Stimulated activated naive CD4-positive, alpha-beta T cell (primary cell): ENCODE results near the gene CNTNAP2.

Experiments used
- DNase-seq, 6 experiments: peaks; one replicate each; lab custom pipeline; 2025; lab: John Stamatoyannopoulos, UW

CNTNAP2 gene

DNA sequence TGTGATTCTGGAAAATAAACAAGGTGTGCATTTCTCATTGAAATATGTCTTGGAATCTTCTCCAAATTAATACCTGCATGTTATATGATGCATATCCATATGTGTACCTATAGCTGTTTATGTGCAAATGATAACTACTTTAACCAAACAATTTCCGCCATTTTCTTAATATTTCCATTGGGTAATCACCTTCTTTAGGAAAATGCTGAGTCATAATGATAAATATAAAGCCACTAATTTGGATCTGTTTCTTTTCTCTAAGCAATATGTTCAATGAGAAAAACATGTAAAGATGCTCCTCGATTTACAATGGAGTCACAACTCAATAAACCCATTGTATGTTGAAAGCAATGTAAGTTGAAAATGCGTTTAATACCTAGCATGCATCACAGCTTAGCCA is 574.4 kb downstream of the CNTNAP2 start:
- DNase-seq: no peak

GRCh38 chr7:146698995-146699610 is 582.5 kb downstream of the CNTNAP2 start:
- no peak for DNase-seq

- no peak for DNase-seq
Observed at GRCh38 chr7:146700015-146700560, 583.5 kb downstream of the CNTNAP2 start.

GRCh38 chr7:146701166-146701565 is 584.6 kb downstream of the CNTNAP2 start:
- no peak for DNase-seq

GRCh38 chr7:146702898-146703297 is 586.3 kb downstream of the CNTNAP2 start:
- no peak for DNase-seq

- no peak for DNase-seq
Observed at GRCh38 chr7:146709451-146710027, 592.9 kb downstream of the CNTNAP2 start.

- no peak for DNase-seq
Observed at GRCh38 chr7:146713205-146713604, 596.6 kb downstream of the CNTNAP2 start.

GRCh38 chr7:146713934-146714333 is 597.3 kb downstream of the CNTNAP2 start:
- DNase-seq: no peak

- DNase-seq: no peak
Observed at GRCh38 chr7:146720195-146720594, 603.6 kb downstream of the CNTNAP2 start.

GRCh38 chr7:146722986-146723385 is 606.4 kb downstream of the CNTNAP2 start:
- no peak for DNase-seq

DNA sequence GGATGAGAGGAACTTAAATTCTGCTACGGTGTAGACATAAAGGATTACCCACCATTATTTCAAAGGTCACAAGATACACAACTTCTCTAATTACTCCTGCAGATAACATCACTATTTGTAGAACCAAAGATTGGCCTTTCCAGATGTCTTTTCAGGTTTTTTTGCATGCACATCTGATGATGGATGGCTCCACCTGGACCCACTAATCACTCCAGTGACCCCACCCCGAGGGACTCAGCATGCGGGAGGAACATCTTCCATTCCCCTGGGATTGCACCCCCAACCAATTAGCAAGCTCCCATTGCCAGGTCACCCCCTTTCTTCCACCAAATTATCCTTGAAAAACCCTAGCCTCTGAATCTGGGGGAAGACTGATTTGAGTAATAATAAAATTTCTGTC is 608.9 kb downstream of the CNTNAP2 start:
- no peak for DNase-seq

- DNase-seq: no peak
Observed at GRCh38 chr7:146728141-146728540, 611.5 kb downstream of the CNTNAP2 start.

GRCh38 chr7:146728611-146729010 is 612.0 kb downstream of the CNTNAP2 start:
- no peak for DNase-seq

GRCh38 chr7:146731185-146731584 is 614.6 kb downstream of the CNTNAP2 start:
- no peak for DNase-seq

DNA sequence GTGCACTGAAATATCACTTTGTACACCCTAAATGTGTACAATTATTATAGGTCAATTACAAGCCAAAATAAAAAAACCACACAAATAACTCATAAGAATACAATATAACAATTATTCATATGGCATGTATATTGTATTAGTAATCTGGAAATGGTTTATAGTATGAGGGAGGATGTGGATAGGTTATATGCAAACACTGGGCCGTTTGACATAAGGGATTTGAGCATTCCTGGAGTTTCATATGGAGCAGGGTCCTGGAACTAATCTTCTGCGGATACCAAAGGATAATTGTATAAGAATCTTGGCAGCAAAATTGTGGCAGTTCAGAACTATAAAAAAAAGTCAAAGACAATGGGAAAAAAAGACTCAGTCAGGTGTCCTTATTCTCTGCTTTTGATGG is 619.4 kb downstream of the CNTNAP2 start:
- DNase-seq: no peak

GRCh38 chr7:146736446-146737190 is 620.0 kb downstream of the CNTNAP2 start:
- DNase-seq: no peak

GRCh38 chr7:146740039-146740438 is 623.4 kb downstream of the CNTNAP2 start:
- DNase-seq: no peak

DNA sequence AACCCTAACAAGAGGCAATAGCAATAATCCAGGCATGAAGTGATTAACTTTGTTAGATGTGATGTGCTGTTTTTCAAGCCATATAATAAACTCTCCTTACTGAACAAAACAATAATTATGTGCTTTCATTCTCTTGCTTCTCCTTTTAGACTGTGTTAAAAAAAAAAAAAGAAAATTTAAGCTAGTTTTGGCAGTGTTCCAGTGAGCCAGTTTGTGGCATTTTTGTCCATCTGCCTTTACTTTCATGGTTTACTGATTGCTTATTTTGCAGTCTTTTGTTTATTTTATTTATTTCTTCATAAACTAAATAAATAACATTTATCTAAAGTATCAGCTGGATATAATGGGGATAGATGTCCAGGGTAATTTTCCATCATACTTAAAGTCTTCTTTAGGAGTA is 625.3 kb downstream of the CNTNAP2 start:
- no peak for DNase-seq

DNA sequence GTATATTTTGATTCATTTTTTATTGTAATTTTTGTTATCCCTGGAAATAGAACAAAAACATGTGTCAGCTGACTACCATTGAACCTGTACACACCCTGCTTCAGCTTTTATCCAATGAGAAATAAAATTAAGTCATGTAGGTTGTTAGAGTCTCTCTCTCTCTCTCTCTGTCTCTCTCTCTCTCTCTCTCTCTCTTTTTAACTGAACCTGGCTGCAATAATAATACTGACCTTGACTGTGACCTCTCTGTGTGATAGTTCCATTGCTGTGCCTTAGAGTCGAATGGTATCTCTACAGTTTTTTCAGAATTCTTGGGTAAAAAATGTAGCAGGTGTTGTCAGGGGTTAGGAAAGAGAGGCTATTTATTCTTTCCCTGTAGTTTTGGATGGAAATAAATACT is 637.8 kb downstream of the CNTNAP2 start:
- DNase-seq: no peak

DNA sequence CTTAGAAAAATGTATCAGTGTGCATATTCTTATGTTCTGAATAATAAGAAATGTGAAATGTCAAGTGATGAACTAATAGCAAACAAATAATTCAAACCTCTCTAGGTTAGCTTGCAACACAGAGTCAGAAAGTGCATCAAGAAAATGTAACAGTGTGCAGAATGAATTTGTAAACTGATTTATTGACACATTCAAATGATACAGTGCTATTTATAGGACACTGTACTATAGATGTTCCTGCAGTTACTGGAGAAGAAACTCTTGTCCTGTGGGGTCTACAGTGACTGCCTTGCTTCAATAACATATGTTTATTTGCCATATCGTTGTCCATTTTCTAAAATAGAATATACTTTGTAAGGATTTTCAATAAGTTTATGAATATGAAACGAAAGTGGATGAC is 639.0 kb downstream of the CNTNAP2 start:
- no peak for DNase-seq

DNA sequence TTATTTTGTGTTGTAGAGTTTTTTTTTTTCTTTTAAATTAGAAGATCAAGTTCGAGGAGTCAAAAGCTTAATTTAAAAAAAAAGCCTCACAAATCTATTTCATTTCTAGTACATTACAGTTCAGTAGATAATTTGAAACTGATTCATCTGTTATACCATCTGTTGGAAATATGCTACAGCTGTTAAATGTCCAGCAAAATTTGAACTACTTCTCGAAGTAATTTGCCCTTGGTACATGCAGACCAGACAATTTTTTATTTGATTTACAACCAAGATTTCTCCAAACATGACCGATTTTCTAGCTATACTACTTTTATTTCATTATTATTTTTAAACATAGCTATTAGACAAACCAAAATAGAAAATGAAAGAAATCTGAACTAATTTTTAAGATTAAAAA is 647.9 kb downstream of the CNTNAP2 start:
- DNase-seq: no peak

GRCh38 chr7:146768957-146769356 is 652.4 kb downstream of the CNTNAP2 start:
- no peak for DNase-seq

DNA sequence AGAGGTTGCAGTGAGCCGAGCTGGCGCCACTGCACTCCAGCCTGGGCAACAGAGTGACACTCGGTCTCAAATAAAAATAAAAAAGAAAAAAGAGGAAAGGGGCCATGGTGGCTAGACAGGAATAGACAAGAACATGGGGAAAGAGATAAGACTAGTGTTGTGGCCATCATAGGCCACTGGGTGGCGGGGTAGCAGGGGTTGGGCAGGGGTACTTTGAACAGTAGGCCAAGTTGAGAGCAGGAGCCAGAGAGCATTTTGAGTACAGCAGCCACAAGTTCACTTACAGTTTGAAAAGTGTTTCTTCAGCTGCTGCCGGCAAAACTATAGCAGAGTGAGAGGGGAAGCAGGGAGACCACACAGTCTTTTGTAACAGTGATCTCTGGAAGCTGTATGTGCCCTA is 656.0 kb downstream of the CNTNAP2 start:
- DNase-seq: no peak
